Glomerular visceral epithelial cell (primary cell): Measurements from ENCODE around the gene HCCS.
A peak's percentile ranks its signal among the peaks of the same experiment; 100 is the strongest.
"Not testable (repeated sequence)": the region's sequence is repeated elsewhere in the genome, so short reads cannot be mapped to it uniquely, and the experiment has no call there.

Experiments used
- DNase-seq: peaks from one replicate; pipeline ENCODE4 v3.0.0-alpha.2; 2016; ENCODE audit errors: extremely low spot score

Gene HCCS

GRCh38 chrX:11123087-11123486 lies 12.0 kb downstream of the HCCS start:
- not testable (repeated sequence) for DNase-seq

DNA sequence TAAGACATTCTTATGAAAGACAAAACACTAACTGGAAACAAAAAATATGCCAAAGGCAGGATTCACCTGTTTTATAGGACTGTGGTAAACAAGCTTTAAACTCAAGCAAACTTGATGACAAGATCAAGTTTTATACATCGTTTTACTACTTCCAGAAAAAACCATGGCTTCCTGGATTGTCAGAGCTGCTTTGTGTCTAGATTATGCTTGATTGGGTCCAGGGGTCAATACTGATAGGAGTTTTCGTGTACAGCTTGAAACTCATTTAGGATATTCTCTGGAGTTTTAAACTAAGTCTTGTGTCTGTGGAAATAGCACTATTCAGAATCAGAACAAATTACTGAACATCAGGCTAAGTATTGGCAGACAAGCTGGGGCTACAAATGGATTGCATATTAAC lies 13.0 kb downstream of the HCCS start:
- DNase-seq, result no peak

GRCh38 chrX:11125060-11125459 lies 13.9 kb downstream of the HCCS start:
- no peak for DNase-seq

GRCh38 chrX:11129534-11130105 lies 18.5 kb downstream of the HCCS start:
- DNase-seq, result no peak

- DNase-seq, result no peak
Observed at GRCh38 chrX:11130136-11130535, 19.0 kb downstream of the HCCS start.

- no peak for DNase-seq
Observed at GRCh38 chrX:11131146-11131545, 20.0 kb downstream of the HCCS start.

DNA sequence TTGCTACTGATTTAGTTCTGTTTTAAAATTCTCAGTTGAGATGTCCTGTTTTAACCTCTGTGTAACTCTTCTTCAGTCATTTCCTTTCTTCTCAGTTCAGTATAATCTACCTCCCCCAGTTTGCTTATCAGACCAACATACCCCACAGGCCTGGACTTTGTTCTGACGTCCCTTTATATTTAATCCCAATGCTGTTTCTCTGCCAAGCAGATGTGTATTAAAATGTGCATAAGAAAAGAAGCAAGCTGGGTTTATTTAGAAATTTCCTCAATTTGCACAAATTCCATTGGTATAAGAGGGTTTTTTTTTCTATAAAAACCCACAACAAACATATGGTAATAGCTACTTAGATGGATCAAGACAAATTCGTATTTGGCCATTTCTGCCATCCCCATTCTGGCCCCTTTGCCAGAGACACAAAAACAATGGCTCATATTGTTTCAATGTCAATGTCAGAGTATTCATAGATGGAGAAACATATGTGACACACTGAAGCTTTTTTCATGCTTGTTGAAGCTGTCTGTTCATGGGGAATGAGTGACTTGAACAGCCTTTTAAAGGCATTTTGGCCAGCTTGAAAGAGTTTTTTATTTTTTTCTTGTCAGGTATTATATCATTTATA lies 24.5 kb downstream of the HCCS start:
- no peak for DNase-seq

DNA sequence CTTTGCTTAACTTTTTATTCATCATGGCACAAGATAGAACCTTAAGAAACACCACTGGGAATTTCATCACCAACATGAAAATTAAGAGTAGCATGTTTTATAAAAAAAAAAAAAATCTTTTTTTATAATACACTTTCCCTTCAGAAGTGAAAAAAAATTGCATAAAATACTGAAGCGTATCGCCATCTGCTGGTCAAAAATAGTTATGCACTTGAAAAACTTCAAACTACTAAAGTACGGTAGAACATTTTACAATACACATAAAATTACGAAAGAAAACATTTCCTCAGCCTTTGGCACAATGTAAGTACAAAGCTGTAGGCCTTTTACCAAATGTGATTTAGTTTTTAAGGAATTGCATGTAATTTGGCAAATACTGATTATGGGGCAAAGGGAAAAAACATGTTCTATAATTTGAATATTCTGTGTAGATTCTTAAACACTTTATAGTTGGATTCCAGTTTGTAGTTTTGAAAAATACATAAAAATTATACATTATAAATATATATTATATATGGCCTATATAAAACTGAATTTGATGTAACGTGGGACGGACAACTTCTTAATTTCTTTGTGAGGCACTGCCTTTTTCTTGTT lies 26.5 kb downstream of the HCCS start:
- peak; percentile 39 for DNase-seq

DNA sequence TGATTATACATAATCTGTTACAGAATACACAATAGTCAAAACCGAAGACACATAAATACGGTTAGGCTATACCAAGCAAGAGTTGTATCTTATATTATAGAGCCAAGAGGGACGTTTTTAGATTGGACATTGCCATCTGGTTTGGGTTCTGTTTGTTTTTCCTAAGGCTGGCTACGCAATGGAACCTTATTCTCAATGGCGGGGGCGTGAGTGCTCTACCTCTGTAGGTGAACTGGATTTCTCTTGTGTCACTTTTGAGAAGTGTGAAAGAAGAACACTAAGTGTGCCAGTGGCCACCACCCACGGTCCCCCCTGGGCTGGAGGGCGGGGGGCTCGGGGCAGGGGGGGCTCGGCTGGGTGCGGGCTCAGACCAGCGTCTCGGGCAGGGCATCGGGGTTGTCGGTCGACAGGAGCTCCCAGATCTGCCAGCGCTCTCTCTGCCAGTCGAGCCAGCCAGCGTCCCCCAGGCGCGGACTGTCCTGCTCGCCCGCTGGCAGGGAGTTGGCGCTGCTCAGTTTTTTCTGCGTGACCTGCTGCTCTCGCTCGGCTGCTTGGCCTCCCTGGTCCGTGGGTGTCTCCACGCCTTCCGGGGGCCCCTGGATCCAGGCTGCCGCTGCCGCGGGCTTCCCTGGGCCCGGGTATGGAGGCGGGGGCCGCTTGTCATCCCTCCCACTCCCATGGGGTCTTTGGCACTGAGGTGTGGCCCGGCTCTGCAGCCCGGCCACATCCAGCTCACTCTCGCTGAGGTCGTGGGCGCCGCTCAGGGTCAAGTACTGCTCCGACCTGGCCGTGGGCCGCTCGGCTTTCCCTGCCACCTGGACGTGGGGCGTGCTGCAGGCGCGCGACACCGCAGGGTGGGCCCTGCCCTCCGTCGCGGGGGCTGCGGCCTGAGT lies 27.6 kb downstream of the HCCS start:
- no peak for DNase-seq

DNA sequence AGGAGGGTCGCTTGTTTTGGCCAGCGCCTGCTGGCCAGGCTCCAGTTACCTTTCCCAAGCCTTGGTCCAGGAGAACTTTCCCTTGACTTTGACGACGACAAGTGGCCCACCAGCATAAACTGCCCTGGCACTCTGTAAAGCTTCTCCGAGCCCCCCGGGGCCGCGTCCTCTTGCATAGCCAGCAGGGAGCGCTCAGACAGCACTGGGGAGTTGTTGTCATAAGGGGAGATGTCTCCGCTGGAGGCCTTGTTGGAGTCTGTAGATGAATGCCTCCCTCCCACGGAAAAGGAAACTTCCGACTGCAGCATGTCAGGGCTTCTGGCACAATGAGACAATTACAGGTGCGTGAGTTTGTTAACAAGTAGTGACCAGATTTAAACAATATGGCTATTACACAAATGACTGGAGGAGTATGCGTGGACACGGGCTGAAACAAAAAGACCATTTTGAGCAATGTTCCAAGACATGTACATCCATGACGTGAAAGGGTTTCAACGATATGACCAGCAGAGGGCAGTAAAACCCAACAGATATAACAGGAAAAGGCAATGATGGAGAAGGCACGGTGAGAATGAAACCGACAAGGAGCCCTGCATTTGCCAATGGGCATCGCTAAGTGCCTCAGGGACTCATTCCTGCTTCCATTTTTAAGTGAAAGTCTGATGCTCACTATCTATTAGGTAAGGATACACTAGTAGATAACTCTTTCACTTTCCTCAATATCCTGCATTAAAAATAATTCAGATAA lies 33.0 kb downstream of the HCCS start:
- peak; percentile 71 for DNase-seq

GRCh38 chrX:11146411-11146810 lies 35.3 kb downstream of the HCCS start:
- no peak for DNase-seq

GRCh38 chrX:11148401-11148800 lies 37.3 kb downstream of the HCCS start:
- DNase-seq, result no peak

DNA sequence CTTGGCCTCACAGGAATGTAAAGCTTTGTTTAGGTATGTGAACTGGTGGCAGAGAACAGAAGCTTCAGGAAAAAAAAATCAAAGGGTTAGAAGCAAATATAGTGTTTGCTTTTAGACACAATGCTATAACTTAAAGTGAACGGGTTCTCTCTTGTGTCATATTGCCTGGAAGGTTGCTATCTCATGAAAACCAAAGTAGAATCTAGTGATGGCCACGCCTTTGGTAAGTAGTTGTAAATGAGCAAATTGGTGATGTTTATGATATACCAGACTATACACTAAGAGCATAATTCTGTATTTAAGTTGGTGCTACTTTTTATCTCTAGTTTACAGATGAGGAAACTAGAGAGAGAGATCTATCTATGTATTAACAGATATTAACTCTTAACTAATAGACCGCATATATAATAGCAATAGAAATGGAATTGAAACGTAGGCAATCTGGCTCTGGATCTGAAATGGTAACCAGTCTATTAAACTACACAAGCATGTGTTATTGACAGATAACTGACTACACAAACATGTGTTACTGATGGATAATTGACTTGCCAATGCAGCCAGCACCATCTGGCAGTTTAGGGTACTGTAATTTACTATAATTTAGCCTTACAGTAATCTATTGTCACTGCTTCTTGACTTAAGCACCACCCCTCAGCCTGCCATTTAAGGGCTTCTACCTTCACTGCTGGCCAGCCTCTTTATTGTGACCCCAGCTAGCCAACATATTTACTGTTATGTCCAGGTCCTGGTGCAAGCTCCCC lies 40.8 kb downstream of the HCCS start:
- peak; percentile 1 for DNase-seq

GRCh38 chrX:11159149-11159548 lies 48.0 kb downstream of the HCCS start:
- DNase-seq, result no peak

GRCh38 chrX:11164433-11164832 lies 53.3 kb downstream of the HCCS start:
- no peak for DNase-seq

GRCh38 chrX:11171956-11172355 lies 60.8 kb downstream of the HCCS start:
- no peak for DNase-seq

DNA sequence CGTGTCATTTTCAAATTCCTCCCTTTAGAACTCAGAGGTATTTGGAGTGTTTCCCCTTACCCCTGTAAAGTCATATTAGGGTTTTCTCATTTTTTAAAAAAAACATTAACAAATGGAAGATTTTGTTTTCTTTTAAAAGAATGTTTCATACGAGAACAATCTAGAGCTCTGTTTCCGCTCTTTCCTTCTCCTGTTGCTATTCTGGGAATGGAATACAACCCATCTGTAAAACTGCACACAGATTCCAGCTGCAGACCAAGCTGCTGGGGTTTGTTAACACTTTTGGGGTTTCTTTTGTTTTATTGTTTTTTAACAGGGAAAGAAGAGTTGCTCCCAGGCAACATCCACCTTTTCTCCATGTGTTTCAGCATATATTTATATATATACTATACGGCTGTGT lies 61.3 kb downstream of the HCCS start:
- DNase-seq, result no peak
